MM.1S (cell line): ENCODE results near the gene ADAMTSL1.

Experiments used
- EZH2 ChIP-seq: fragments of 300-600 bp; sonication (generic); optimal IDR thresholded peaks from 2 replicates; pipeline ENCODE3; 2017; ENCODE audit warnings: low read depth, mild to moderate bottlenecking, antibody characterized with exemption, low read length, mixed read lengths
- EZH2phosphoT487 ChIP-seq: fragments of 300-600 bp; sonication (generic); IDR thresholded peaks from 2 replicates; pipeline ENCODE4 v1.6.1; 2018; ENCODE audit warnings: antibody characterized with exemption, low read length
- TF ChIP-seq, protein P1 (sequence below): fragments of 300-600 bp; sonication (generic); IDR thresholded peaks from 2 replicates; pipeline ENCODE4 v1.5.1; 2016; ENCODE audit warnings: antibody characterized with exemption, low read length, mixed read lengths

DNA sequence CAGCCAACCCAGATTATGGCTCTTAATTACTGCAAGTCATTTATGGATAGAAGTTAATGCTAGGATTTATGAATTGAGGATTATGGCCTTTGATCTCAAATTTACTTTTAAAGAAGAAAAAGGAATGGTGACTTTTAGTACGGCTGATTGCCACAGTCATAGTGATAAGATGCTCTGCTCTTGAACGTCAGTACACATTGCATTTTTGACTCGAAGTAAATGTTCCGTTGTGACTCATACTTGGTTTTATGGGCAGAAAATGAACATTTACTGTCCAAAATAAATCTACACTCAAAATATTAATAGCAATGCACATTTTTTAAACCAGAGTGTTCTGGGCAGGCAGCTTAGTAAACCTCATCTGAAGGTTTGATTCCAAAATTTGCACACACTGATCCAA lies 830 bp downstream of the ADAMTSL1 start:
- TF ChIP-seq, protein P1, sequence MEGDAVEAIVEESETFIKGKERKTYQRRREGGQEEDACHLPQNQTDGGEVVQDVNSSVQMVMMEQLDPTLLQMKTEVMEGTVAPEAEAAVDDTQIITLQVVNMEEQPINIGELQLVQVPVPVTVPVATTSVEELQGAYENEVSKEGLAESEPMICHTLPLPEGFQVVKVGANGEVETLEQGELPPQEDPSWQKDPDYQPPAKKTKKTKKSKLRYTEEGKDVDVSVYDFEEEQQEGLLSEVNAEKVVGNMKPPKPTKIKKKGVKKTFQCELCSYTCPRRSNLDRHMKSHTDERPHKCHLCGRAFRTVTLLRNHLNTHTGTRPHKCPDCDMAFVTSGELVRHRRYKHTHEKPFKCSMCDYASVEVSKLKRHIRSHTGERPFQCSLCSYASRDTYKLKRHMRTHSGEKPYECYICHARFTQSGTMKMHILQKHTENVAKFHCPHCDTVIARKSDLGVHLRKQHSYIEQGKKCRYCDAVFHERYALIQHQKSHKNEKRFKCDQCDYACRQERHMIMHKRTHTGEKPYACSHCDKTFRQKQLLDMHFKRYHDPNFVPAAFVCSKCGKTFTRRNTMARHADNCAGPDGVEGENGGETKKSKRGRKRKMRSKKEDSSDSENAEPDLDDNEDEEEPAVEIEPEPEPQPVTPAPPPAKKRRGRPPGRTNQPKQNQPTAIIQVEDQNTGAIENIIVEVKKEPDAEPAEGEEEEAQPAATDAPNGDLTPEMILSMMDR, result no peak
- TF ChIP-seq EZH2, result no peak
- TF ChIP-seq EZH2phosphoT487, result no peak
